NCI-H2227 (cell line): Measurements from ENCODE around the gene CANT1.
A peak's percentile ranks its signal among the peaks of the same experiment; 100 is the strongest.
"Not testable (repeated sequence)": the region's sequence is repeated elsewhere in the genome, so short reads cannot be mapped to it uniquely, and the experiment has no call there.

ENCODE experiments used
- DNase-seq: peaks from one replicate; lab custom pipeline; 2025; ENCODE audit not compliant: unreplicated experiment; lab: John Stamatoyannopoulos, UW

The CANT1 gene

GRCh38 chr17:78962345-78962983, 47.1 kb downstream of the CANT1 start:
- no peak for DNase-seq

GRCh38 chr17:78961571-78961970, 48.0 kb downstream of the CANT1 start:
- no peak for DNase-seq

- DNase-seq: no peak
These were observed 48.6 kb downstream of the CANT1 start for GRCh38 chr17:78960928-78961327.

- DNase-seq: no peak
These were observed 49.8 kb downstream of the CANT1 start for GRCh38 chr17:78959803-78960202.

- DNase-seq: no peak
These were observed 50.9 kb downstream of the CANT1 start for GRCh38 chr17:78958641-78959127.

- DNase-seq: no peak
These were observed 52.4 kb downstream of the CANT1 start for GRCh38 chr17:78957128-78957527.

- DNase-seq: no peak
These were observed 53.3 kb downstream of the CANT1 start for GRCh38 chr17:78956254-78956653.

GRCh38 chr17:78954684-78955083, 54.9 kb downstream of the CANT1 start:
- no peak for DNase-seq

GRCh38 chr17:78953356-78954350, 55.9 kb downstream of the CANT1 start:
- DNase-seq: peak; percentile 95

- DNase-seq: no peak
These were observed 56.9 kb downstream of the CANT1 start for GRCh38 chr17:78952706-78953105.

- no peak for DNase-seq
These were observed 57.5 kb downstream of the CANT1 start for GRCh38 chr17:78951967-78952551.

GRCh38 chr17:78950870-78951269, 58.7 kb downstream of the CANT1 start:
- DNase-seq: no peak

- no peak for DNase-seq
These were observed 62.1 kb downstream of the CANT1 start for GRCh38 chr17:78947235-78948149.

GRCh38 chr17:78946631-78947030, 62.9 kb downstream of the CANT1 start:
- no peak for DNase-seq

- no peak for DNase-seq
These were observed 63.4 kb downstream of the CANT1 start for GRCh38 chr17:78946131-78946530.

GRCh38 chr17:78945455-78945854, 64.1 kb downstream of the CANT1 start:
- not testable (repeated sequence) for DNase-seq

- no peak for DNase-seq
These were observed 64.6 kb downstream of the CANT1 start for GRCh38 chr17:78944956-78945355.

GRCh38 chr17:78944026-78944425, 65.5 kb downstream of the CANT1 start:
- no peak for DNase-seq
